Measurements from ENCODE around the gene FAAP100. TPM values are rescaled to one million over a fixed set of nuclear protein-coding genes. Genes with fewer than 3 reads are reported as not detected.

Gene FAAP100
- total RNA-seq, 4 donors from 2014 or later = 19.4 to 34.3 (median 28.4) TPM

DNA sequence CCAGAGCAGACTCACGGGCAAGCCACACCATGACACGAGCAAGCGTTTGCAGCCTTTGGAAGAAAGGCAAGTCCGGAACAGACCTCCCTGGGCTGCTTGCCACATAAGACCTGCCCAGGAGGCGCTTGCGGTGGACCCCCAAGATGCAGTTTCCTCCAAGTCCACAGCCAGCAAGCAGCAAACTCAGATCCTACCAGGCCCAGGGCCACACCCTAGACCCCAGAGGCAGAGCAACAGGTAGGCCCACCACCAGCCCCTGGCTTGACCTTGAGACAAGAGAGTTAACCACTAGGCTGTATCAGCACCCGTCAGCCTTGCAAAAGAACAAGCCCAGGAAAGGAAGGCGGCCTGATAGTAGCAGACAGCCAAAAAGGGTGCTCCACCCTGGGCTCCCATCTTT, 2.3 kb downstream of the FAAP100 start:
- TF ChIP-seq POLR2A (IDR thresholded peaks at IDR 0.05) (no peak), CTCF (IDR thresholded peaks at IDR 0.05) (no peak)
- 94 to 95% methylated on average over 8 of the region's 8 CpGs for WGBS, 2 donors
- no peak for DNase-seq (ENCODE audit: low spot score in 2 of 2)
- intact Hi-C loops (cut with DNase I; ENCODE audit: low total_unique reads) = no loop called here
- no peak overlapping the region for H3K4me3 ChIP-seq (ENCODE audit: low read depth, poor library complexity, severe bottlenecking)

DNA sequence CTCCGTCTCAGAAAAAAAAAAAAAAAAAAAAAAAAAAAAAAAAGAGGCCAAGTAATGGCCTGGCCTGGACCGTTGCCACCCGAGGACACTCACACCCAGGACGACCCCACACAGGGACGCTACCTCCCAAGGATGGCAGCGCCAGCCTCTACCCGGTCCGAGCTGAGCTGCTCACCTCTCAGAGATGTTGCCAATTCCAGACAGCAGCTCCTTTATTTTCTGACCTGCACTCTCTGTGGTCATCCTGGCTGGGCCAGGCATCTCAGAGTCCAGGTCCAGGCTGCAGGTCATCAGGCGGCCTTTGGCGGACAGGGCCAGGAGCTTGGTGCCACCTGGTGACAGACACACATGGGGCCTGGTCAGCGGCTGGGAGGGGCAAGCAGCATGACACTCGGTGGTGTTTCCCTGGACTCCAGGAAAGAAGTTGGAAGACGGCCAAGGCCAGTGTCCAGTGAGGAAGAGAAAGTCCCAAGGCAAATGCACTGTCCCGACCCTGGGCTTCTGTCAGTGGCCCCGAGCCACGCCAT, 3.1 kb downstream of the FAAP100 start:
- no peak for DNase-seq (ENCODE audit: low spot score in 2 of 2)
- intact Hi-C loops (cut with DNase I; ENCODE audit: low total_unique reads) = no loop called here
- WGBS, 2 donors = 85 to 87% methylated on average over 16 of the region's 16 CpGs

DNA sequence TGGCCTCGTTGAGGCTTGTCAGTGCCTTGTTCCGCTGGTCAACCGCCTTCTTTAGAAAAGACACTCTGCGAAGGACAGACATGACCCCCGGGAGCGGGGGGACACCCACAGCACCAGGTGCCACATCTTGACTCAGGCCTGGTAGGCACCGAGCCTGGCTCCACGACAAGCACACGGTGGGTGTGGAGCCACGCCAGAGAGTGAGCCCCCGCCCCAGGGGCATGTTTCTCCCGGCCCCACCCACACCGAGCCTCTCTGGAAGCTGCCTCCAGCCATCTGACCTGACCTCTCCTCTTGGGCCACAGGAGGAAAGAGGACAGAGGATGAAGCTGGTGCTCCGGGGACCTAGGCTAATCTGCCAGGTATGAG, 4.6 kb downstream of the FAAP100 start:
- TF ChIP-seq CTCF (IDR thresholded peaks at IDR 0.05) (no peak), POLR2A (IDR thresholded peaks at IDR 0.05) (no peak)
- intact Hi-C loops (cut with DNase I; ENCODE audit: low total_unique reads) = no loop called here
- DNase-seq (ENCODE audit: low spot score in 2 of 2) = no peak

More for the DNA sequence above, 3.1 kb downstream of the FAAP100 start:
- H3K4me3 ChIP-seq (ENCODE audit: low read depth, poor library complexity, severe bottlenecking) = no peak overlapping the region
- no peak for TF ChIP-seq CTCF (IDR thresholded peaks at IDR 0.05)
- TF ChIP-seq POLR2A (IDR thresholded peaks at IDR 0.05) = no peak

DNA sequence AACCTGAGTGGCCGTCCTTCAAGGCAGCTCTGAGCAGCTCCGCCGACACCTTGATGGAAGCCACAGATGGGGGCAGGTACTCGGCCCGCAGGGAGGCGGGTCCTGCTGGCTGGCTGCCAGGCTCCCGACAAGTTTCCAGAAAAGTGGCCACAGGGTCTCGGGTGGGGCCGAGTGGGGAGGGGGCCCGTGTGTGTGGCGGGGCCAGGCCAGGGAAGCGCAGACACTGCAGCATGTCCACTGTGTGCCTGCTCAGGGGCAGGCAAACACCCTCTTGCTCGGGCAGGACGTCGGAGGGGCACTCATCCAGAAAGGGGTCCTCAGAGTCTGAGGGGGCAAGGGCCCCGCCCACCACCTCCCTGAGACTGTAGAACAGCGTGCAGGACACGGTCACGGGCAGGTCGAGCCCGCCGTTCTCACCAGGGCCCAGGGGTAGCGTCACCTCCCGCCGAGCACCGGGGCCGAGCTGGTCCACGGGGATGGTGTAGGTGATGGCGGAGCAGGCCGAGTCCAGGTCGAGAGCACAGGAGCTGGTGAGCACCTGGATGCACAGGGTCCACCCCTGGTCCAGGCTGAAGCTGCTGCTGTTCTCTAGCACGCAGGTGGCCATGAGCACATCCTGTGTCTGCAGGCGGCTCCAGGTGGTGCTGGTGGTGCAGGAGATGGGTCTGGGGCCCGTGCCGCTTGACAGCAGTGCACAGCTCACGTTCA, 5.1 kb downstream of the FAAP100 start:
- intact Hi-C loops (cut with DNase I; ENCODE audit: low total_unique reads) = no loop called here
- TF ChIP-seq CTCF (IDR thresholded peaks at IDR 0.05) (no peak), POLR2A (IDR thresholded peaks at IDR 0.05) (no peak)
- WGBS, 2 donors = 80 to 81% methylated on average over 27 to 33 of the region's 36 CpGs
- DNase-seq (ENCODE audit: low spot score in 2 of 2) = no peak
- no peak overlapping the region for H3K4me3 ChIP-seq (ENCODE audit: low read depth, poor library complexity, severe bottlenecking)

More for the DNA sequence above, 4.6 kb downstream of the FAAP100 start:
- no peak overlapping the region for H3K4me3 ChIP-seq (ENCODE audit: low read depth, poor library complexity, severe bottlenecking)
- 70 to 73% methylated on average over 2 to 10 of the region's 14 CpGs for WGBS, 2 donors

- TF ChIP-seq POLR2A (IDR thresholded peaks at IDR 0.05) (no peak), CTCF (IDR thresholded peaks at IDR 0.05) (no peak)
- 83 to 90% methylated on average over 13 to 17 of the region's 24 CpGs for WGBS, 2 donors
- no peak for DNase-seq (ENCODE audit: low spot score in 2 of 2)
- intact Hi-C loops (cut with DNase I; ENCODE audit: low total_unique reads) = no loop called here
- H3K4me3 ChIP-seq (ENCODE audit: low read depth, poor library complexity, severe bottlenecking) = no peak overlapping the region
Observed at GRCh38 chr17:81545160-81545949, 6.8 kb downstream of the FAAP100 start.
